Glomerular visceral epithelial cell (primary cell): ENCODE results near the gene KRTAP10-12.
"Not testable (repeated sequence)": the region's sequence is repeated elsewhere in the genome, so short reads cannot be mapped to it uniquely, and the experiment has no call there.

ENCODE experiments used
- DNase-seq: peaks from one replicate; pipeline ENCODE4 v3.0.0-alpha.2; 2016; ENCODE audit errors: extremely low spot score

The KRTAP10-12 gene, protein sequence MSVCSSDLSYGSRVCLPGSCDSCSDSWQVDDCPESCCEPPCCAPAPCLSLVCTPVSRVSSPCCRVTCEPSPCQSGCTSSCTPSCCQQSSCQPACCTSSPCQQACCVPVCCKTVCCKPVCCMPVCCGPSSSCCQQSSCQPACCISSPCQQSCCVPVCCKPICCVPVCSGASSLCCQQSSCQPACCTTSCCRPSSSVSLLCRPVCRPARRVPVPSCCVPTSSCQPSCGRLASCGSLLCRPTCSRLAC

DNA sequence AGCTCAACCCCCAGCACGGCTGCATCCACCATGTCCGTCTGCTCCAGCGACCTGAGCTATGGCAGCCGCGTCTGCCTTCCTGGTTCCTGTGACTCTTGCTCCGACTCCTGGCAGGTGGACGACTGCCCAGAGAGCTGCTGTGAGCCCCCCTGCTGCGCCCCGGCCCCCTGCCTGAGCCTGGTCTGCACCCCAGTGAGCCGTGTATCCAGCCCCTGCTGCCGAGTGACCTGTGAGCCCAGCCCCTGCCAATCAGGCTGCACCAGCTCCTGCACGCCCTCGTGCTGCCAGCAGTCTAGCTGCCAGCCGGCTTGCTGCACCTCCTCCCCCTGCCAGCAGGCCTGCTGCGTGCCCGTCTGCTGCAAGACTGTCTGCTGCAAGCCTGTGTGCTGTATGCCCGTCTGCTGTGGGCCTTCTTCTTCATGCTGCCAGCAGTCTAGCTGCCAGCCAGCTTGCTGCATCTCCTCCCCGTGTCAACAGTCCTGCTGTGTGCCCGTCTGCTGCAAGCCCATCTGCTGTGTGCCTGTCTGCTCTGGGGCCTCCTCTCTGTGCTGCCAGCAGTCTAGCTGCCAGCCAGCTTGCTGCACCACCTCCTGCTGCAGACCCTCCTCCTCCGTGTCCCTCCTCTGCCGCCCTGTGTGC is at the start of gene KRTAP10-12:
Gene KRTAP10-12 (plus strand): TSS at position 1 of the 639 bp plus-strand sequence. CDS start 30 bp downstream, at position 31.
- not testable (repeated sequence) for DNase-seq

DNA sequence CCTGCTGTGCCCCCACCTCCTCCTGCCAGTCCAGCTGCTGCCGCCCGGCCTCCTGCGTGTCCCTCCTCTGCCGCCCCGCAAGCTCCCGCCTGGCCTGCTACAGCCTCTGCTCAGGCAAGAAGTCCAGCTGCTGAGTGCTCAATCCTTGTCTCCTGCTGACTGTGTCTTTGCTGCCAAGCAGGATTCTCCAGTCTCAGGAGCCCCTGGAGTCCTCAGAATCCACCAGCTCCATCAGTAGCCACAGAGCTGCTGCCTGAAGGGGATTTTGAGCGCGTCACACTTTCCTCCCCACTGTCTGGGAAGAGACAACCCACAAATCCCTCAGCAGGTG is 49.8 kb upstream of the KRTAP10-12 start:
- no peak for DNase-seq

- no peak for DNase-seq
Observed at GRCh38 chr21:44648557-44649311, 48.2 kb upstream of the KRTAP10-12 start.

DNA sequence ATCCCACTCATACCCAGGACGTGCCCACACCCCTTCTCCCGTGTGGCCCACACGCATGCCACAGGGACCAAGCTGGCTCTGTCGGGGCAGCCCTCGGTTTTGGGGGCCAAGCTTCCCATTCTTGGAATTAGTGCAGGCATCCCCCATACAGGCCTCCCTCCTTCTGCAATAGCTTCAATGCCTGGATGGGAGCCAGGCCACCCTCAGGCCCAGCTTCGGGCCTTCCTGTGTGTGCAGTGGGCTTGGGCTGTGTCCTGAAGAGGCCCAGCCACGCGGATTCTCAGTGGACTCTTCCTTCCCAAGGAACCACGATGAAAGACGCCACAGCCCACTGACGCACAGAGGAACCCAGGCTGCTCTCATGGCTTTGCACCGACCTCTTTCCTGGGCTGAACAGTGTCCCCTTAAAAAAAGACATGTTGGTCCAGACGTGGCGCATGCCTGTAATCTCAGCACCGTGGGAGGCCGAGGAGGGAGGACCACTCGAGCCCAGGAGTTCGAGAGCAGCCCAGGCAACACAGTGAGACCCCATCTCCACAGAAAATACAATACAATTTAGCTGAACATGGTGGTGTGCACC is 47.4 kb upstream of the KRTAP10-12 start:
- no peak for DNase-seq

DNA sequence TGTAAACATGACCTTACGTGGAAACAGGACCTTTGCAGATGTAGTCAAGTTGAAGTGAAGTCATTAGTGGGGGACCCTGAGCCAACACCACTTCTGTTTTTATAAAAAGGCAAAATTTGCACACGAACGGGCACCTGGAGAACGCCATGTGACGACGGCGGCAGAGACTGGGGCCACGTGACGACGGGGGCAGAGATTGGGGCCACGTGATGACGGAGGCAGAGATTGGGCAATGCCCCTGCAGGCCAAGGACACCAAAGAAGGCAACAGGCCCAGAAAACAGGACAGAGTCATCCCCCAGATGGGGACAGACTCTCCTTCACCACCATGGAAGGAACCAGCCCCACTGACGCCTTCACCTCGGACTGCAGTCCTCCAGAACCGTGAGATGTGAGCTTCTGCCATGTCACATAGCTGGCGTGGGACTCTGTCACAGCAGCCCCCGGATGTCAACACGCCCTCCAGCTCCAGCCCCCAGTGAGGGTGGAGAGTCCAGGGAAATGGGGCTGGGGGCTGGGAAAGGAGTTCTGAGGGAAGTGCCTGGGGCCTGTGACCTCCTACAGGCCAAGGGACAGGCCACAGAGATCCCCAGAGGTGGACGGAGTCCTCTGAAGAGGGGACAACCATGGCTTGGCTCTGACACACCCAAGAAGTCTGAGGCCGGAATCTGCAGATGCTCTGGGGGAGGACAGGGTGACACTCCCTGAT is 46.6 kb upstream of the KRTAP10-12 start:
- DNase-seq: no peak

GRCh38 chr21:44650973-44651675 is 45.8 kb upstream of the KRTAP10-12 start:
- no peak for DNase-seq

DNA sequence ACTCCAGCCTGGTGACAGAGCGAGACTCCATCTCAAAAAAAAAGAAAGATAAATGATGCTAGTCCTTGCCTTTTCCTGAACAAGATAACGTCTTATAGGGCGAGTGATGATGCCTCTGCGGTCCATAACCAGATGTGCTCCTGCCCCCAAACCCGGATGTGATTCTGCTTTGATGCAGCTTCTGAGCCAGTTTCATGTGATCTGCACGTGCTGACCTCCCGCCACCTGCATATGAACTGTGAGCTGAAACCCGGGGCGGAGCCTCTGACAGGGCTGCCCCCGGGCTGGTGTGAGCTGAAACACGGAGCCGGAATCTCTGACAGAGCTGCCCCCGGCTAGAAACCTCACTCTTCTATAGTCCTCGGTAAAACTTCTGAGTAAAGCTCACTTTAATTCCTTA is 43.8 kb upstream of the KRTAP10-12 start:
- DNase-seq: no peak

- DNase-seq: no peak
Observed at GRCh38 chr21:44653656-44654575, 43.1 kb upstream of the KRTAP10-12 start.

- DNase-seq: no peak
Observed at GRCh38 chr21:44654576-44655175, 42.3 kb upstream of the KRTAP10-12 start, which contains the start of gene KRTAP12-4. TSS of gene KRTAP12-4 (minus strand) at chr21:44654659. CDS start at chr21:44654614, 45 bp downstream.

- no peak for DNase-seq
Observed at GRCh38 chr21:44656868-44657267, 40.1 kb upstream of the KRTAP10-12 start.

- no peak for DNase-seq
Observed at GRCh38 chr21:44657635-44658540, 39.1 kb upstream of the KRTAP10-12 start, which contains the start of gene KRTAP12-3. TSS of gene KRTAP12-3 (plus strand) at chr21:44657932. CDS start at chr21:44657980, 48 bp downstream.

- no peak for DNase-seq
Observed at GRCh38 chr21:44658541-44658910, 38.4 kb upstream of the KRTAP10-12 start.

DNA sequence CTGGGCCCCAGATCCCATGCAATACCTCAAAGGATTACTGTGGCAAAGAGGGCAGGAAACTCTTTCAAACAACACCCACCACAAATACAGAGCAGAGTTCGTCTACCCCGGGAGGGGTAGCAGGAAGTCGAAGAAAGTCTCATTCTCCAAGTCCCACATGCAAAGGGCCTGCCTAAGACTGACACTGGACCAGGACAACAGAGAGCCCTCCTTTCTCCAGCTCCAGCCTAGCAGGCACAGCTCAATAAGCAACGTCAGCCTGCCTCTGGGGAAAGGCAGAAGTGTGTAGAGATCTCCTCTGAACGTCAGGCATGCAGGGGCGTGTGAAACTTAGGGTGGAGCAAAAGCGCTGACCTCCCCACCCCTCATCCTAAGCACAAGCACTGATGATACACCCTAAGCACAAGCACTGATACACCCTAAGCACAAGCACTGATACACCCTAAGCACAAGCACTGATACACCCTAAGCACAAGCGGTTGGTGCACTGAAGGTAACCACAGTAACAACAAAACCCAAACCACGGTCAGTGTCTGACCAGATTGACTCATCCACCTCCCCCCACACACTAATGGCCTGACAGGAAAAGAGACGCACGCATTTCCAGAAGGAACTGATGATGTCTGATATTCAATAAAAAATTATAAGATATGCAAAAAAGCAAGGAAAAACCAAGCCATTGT is 37.9 kb upstream of the KRTAP10-12 start:
- no peak for DNase-seq

DNA sequence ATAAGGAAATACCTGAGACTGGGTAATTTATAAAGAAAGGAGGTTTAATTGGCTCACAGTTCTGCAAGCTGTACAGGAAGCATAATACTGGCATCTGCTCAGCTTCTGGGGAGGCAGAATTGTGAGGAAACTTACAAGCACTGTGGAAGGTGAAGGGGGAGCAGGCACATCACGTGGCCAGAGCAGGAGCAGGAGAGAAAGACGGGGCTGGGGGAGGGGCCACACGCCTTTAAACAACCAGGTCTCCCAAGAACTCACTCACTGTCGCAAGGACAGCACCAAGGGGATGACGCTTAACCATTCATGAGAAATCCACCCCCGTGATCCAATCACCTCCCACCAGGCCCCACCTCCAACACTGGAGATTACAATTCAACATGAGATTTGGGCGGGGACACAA is 35.4 kb upstream of the KRTAP10-12 start:
- not testable (repeated sequence) for DNase-seq

DNA sequence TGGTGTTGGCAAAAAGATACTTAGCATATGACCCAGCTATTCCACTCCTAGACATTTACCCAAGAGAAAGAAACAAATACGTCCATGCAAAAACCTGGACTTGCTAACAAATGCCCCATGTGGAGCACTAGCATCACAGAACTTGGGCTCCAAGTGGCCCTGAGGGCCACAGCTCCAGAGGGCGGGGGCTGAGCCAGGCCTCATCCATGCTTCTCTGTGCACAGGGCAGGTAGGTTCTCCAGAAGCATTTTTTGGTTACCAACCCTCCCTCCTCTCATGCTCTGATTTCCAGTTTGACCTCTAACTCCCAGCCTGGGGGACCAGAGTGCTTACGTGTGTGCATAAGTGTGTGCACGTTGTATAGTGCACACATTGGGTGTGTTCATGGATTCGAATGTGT is 32.3 kb upstream of the KRTAP10-12 start:
- DNase-seq: no peak

DNA sequence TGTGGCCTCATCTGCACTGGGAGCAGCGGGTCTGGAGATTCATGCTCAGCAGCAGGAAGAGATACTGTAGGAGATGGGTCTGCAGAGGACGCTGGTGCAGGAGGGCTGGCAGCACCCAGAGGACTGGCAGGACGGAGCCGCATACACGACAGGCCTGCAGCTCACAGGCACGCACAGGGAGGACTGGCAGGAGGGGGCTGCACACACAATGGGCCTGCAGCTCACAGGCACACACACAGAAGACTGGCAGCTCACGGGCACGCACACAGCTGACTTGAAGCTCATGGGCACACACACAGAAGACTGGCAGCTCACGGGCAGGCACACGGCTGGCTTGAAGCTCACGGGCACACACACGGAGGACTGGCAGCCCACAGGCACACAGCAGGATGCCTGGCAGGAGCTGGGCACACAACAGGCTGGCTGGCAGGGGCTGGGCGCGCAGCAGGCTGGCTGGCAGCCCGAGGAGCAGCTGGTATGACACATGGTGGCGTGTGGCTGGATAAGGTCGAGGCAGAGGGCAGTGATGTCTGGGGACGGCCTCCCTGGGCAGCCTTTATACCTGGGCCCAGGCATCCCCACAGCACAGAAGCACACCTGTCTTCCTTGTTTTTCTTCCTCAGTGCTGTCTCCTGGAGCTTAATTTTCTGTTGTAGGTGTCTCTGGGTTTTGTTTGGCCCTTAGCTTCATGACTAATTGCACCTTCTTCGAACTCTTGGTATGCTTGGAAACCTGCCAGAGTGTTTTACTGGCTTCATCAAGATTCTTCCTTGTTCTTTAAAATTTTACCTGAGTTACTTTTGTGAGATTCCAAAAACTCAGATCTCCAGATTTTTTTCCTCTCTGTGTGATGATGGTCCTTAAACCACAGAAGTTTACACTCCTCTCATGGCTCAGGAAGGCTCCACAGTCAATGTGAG is 30.3 kb upstream of the KRTAP10-12 start, which contains the start of gene KRTAP12-2:
Gene KRTAP12-2 (minus strand): TSS at position 527 of the 920 bp plus-strand sequence. CDS start 41 bp downstream, at position 486.
- no peak for DNase-seq

DNA sequence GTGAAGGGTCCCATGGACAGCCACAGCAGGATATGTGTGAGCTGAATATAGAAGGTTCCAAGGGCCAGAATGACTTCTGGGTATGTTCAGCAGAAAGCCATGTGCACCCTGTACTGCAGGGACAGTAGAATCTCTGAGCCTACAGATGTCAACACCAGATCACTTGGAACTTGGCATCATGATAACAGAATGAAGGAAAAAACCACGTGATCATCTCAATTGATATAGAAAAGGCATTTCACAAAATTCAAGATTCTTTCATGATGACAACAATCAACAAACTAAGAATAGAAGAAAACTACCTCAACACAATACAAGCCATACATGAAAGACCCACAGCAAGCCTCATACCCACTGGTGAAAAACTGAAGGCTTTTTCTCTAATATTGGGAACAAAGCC is 29.4 kb upstream of the KRTAP10-12 start:
- DNase-seq: no peak
